Osteocyte (in vitro differentiated cells): ENCODE measurements around the gene OTOP3. TPM values are rescaled to one million over a fixed set of nuclear protein-coding genes. Genes with fewer than 3 reads are reported as not detected.

Experiments used
- DNase-seq: peaks from one replicate; pipeline ENCODE4 v3.0.0; 2021; ENCODE audit warnings: mixed read lengths; ENCODE audit not compliant: unreplicated experiment; ENCODE audit errors: extremely low spot score
- H3K27ac Mint-ChIP-seq: one replicate; pipeline ENCODE4 v1.8.0; 2021; ENCODE audit warnings: mild to moderate bottlenecking, mixed read lengths; ENCODE audit not compliant: unreplicated experiment
- H3K27me3 Mint-ChIP-seq: one replicate; pipeline ENCODE4 v1.8.0; 2021; ENCODE audit warnings: mixed read lengths; ENCODE audit not compliant: unreplicated experiment
- H3K36me3 Mint-ChIP-seq: one replicate; pipeline ENCODE4 v1.8.0; 2021; ENCODE audit warnings: mixed read lengths; ENCODE audit not compliant: unreplicated experiment
- H3K4me1 Mint-ChIP-seq: one replicate; pipeline ENCODE4 v1.8.0; 2021; ENCODE audit warnings: mixed read lengths; ENCODE audit not compliant: unreplicated experiment
- H3K4me3 Mint-ChIP-seq: one replicate; pipeline ENCODE4 v1.8.0; 2021; ENCODE audit warnings: mild to moderate bottlenecking, moderate library complexity, mixed read lengths; ENCODE audit not compliant: unreplicated experiment
- H3K9me3 Mint-ChIP-seq: one replicate; pipeline ENCODE4 v1.8.0; 2021; ENCODE audit warnings: mixed read lengths; ENCODE audit not compliant: unreplicated experiment
- total RNA-seq: library from RNA; stranded (reverse); gene quantifications from 2 replicates; pipeline ENCODE4 v1.2.1, GENCODE V29; 2021
- TF ChIP-seq, protein P1 (sequence below): fragments of 200-600 bp; sonication (generic); IDR thresholded peaks from 2 replicates; pipeline ENCODE4 v1.5.0; 2021; ENCODE audit warnings: antibody characterized with exemption, mild to moderate bottlenecking, moderate library complexity

OTOP3 gene
- total RNA-seq, 1 donor from 2014 or later: not detected

DNA sequence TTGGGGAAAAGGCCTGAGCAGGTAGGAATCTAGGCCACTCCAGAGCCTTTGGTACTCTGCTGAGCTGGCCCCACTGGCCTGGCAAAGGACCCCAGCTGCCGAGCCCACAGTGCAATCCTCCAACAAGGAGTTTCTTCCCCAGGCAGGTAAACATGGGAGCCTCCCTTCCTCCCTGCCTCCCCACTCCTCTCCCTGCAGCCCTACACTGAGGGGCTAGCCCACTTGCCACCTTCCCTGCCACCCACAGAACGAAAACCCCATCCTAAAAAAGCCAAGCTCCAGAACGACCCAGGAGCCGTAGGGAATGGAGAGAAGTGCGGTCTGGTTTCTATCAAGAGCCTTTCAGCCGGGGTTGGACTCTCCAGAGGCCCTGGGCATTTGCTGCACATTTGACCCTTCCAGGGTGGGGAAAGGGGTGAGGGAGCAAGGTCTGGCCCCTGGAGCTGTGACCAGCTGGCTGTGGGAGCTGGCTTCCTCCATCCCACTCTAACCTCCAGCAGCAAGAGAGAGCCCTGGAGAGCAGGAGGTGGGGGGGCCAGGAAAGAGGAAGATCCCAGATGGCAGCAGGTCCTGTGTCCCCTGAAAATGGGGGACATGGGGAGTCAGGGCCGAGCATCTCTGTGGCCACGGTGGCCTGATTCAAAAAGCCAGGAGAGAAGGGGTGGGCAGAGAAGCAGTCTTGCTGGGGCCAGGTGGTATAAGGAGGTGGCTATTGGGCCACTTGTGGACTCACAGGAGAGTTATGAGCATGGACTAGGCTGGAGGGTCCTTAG lies 35.6 kb downstream of the OTOP3 start:
- H3K9me3 Mint-ChIP-seq: no peaks in the 10 kb centered on the region
- TF ChIP-seq, protein P1, sequence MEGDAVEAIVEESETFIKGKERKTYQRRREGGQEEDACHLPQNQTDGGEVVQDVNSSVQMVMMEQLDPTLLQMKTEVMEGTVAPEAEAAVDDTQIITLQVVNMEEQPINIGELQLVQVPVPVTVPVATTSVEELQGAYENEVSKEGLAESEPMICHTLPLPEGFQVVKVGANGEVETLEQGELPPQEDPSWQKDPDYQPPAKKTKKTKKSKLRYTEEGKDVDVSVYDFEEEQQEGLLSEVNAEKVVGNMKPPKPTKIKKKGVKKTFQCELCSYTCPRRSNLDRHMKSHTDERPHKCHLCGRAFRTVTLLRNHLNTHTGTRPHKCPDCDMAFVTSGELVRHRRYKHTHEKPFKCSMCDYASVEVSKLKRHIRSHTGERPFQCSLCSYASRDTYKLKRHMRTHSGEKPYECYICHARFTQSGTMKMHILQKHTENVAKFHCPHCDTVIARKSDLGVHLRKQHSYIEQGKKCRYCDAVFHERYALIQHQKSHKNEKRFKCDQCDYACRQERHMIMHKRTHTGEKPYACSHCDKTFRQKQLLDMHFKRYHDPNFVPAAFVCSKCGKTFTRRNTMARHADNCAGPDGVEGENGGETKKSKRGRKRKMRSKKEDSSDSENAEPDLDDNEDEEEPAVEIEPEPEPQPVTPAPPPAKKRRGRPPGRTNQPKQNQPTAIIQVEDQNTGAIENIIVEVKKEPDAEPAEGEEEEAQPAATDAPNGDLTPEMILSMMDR: no peak
- no peak for DNase-seq
- H3K27me3 Mint-ChIP-seq: peaks cover 20% of the 10 kb centered on the region
- H3K4me1 Mint-ChIP-seq: peaks cover 10% of the 10 kb centered on the region
- H3K36me3 Mint-ChIP-seq: no peaks in the 10 kb centered on the region
- H3K27ac Mint-ChIP-seq: no peak overlapping the region
- H3K4me3 Mint-ChIP-seq: peak overlapping the region; percentile 77

GRCh38 chr17:74971842-74972106 lies 36.1 kb downstream of the OTOP3 start:
- no peak overlapping the region for H3K27ac Mint-ChIP-seq

DNA sequence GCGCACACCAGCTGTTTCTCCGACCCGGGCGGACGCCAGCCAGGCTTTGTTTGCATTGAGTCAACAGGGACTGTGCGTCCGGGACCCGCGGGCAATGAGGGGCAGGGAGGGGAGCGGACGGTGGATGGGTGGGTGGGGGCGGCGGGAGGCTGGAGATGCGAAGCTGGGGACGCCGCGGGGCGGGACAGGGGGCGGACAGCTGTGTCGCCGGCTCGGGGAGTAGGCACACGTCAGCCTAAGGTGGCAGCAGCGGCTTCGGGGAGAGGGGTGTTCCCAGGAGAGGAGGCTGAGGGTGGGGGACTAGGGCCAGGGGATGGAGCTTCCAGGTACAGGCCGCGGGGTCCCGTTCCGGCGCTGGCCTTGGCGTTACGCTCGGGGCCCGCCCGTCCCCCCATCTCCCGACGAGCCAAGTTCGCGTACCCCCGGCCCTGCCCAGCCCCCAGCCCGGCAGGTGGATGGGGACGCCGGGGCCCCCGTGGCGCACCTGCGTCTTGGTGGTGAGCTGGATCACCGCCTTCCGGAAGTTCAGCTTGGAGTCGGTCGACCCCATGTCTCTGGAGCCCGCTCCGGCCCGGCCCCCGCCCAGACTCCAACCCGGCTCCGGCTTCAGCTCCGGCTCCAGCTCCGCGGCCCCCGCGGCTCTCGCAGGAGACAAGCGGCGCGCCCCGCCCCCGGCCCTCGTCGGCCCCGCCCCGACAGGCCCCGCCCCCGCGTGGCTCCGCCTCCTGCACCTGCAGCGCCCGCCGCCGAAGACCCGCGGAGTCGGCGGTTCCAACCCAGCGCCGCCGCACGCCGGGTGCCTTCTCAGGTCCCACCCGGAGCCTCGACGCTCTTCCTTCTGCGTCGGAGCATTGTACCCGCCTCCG lies 36.6 kb downstream of the OTOP3 start, which contains the start of gene HID1:
TSS of gene HID1 (minus strand) at position 653 of the 866 bp plus-strand sequence. CDS start at position 550, 103 bp downstream.
- Mint-ChIP-seq H3K4me3 (peak within 1 kb of the TSS; percentile 77), H3K27ac (no peak within 1 kb of the TSS), H3K36me3 (no peaks in the 10 kb centered on the region), H3K9me3 (no peaks in the 10 kb centered on the region), H3K27me3 (peaks cover 20% of the 10 kb centered on the region), H3K4me1 (peaks cover 10% of the 10 kb centered on the region)
- no peak for DNase-seq
- TF ChIP-seq, protein P1: no peak

More at GRCh38 chr17:74971842-74972106, 36.1 kb downstream of the OTOP3 start:
- Mint-ChIP-seq H3K4me3 (peak overlapping the region; percentile 77), H3K36me3 (no peaks in the 10 kb centered on the region), H3K4me1 (peaks cover 10% of the 10 kb centered on the region), H3K9me3 (no peaks in the 10 kb centered on the region), H3K27me3 (peaks cover 20% of the 10 kb centered on the region)
- no peak for DNase-seq
- TF ChIP-seq, protein P1: no peak

GRCh38 chr17:74972973-74973328 lies 37.3 kb downstream of the OTOP3 start:
- TF ChIP-seq, protein P1: no peak
- Mint-ChIP-seq H3K4me3 (peak overlapping the region; percentile 77), H3K4me1 (peaks cover 10% of the 10 kb centered on the region), H3K27me3 (peaks cover 20% of the 10 kb centered on the region), H3K9me3 (no peaks in the 10 kb centered on the region), H3K36me3 (no peaks in the 10 kb centered on the region), H3K27ac (no peak overlapping the region)
- DNase-seq: no peak

- DNase-seq: no peak
These were observed 40.2 kb downstream of the OTOP3 start for GRCh38 chr17:74975943-74976342.

More at GRCh38 chr17:74975943-74976342, 40.2 kb downstream of the OTOP3 start:
- Mint-ChIP-seq H3K27me3 (peaks cover 20% of the 10 kb centered on the region), H3K27ac (no peak overlapping the region), H3K9me3 (no peaks in the 10 kb centered on the region), H3K4me1 (peaks cover 11% of the 10 kb centered on the region), H3K4me3 (no peak overlapping the region), H3K36me3 (no peaks in the 10 kb centered on the region)
- TF ChIP-seq, protein P1: no peak
